ENCODE results near the gene LXN. TPM values are rescaled to one million over a fixed set of nuclear protein-coding genes. Genes with fewer than 3 reads are reported as not detected.

The LXN gene
- total RNA-seq, 1 donor from 2014 or later = 18.1 TPM

DNA sequence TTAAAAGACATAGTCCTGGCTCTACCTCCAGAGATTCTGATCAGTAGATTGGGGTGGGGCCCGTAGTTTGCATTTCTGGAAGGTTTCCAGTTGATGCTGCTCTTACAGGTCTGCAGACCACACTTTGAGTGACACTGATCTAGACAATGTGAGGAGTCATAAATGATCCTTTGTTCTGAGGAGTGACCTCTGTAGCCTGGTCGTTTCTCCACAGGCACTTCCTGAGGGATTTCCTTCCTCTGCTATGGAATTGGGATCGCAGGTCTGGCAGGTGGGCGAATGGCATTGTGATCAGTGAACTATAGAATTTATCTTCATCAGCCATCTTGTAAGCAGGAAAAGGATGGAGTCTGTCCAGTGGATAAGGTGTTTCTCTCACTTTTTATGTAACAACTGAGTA lies 22.7 kb downstream of the LXN start:
- Mint-ChIP-seq H3K27me3 (ENCODE audit: low read depth, unreplicated experiment) (no peaks in the 10 kb centered on the region), H3K27ac (ENCODE audit: unreplicated experiment) (no peak overlapping the region), H3K4me3 (ENCODE audit: unreplicated experiment) (no peak overlapping the region), H3K4me1 (ENCODE audit: low read depth, unreplicated experiment) (peaks cover 4% of the 10 kb centered on the region), H3K9me3 (ENCODE audit: unreplicated experiment) (no peaks in the 10 kb centered on the region), H3K36me3 (ENCODE audit: low read depth, unreplicated experiment) (no peaks in the 10 kb centered on the region)
- Histone ChIP-seq H3K4me1 (ENCODE audit: insufficient read depth, low read length) (peaks cover 3% of the 10 kb centered on the region), H3K4me3 (ENCODE audit: insufficient read depth, low read depth, low read length) (no peak overlapping the region), H3K9ac (ENCODE audit: low read length) (no peak overlapping the region), H3K9me3 (ENCODE audit: insufficient read depth, low read depth, low read length) (no peaks in the 10 kb centered on the region), H3K79me2 (ENCODE audit: insufficient read depth, low read length) (peaks cover 43% of the 10 kb centered on the region), H3K36me3 (ENCODE audit: insufficient read depth, low read length) (peaks cover 35% of the 10 kb centered on the region), H3K27me3 (ENCODE audit: insufficient read depth, low read length) (no peaks in the 10 kb centered on the region), H3K4me2 (ENCODE audit: low read length) (no peak overlapping the region), H2AFZ (ENCODE audit: low read depth, low read length) (no peak overlapping the region), H4K20me1 (ENCODE audit: insufficient read depth, low read length) (no peaks in the 10 kb centered on the region), H3K27ac (ENCODE audit: low read depth, low read length) (no peak overlapping the region)
- DNase-seq (ENCODE audit: low read depth) = no peak
- TF ChIP-seq, protein P1, sequence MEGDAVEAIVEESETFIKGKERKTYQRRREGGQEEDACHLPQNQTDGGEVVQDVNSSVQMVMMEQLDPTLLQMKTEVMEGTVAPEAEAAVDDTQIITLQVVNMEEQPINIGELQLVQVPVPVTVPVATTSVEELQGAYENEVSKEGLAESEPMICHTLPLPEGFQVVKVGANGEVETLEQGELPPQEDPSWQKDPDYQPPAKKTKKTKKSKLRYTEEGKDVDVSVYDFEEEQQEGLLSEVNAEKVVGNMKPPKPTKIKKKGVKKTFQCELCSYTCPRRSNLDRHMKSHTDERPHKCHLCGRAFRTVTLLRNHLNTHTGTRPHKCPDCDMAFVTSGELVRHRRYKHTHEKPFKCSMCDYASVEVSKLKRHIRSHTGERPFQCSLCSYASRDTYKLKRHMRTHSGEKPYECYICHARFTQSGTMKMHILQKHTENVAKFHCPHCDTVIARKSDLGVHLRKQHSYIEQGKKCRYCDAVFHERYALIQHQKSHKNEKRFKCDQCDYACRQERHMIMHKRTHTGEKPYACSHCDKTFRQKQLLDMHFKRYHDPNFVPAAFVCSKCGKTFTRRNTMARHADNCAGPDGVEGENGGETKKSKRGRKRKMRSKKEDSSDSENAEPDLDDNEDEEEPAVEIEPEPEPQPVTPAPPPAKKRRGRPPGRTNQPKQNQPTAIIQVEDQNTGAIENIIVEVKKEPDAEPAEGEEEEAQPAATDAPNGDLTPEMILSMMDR (IDR thresholded peaks at IDR 0.05; ENCODE audit: insufficient read depth, low read depth, low read length) = no peak
- no peak for TF ChIP-seq EZH2 (IDR thresholded peaks at IDR 0.05; ENCODE audit: insufficient read depth, low read length)
- no peak for FAIRE-seq

DNA sequence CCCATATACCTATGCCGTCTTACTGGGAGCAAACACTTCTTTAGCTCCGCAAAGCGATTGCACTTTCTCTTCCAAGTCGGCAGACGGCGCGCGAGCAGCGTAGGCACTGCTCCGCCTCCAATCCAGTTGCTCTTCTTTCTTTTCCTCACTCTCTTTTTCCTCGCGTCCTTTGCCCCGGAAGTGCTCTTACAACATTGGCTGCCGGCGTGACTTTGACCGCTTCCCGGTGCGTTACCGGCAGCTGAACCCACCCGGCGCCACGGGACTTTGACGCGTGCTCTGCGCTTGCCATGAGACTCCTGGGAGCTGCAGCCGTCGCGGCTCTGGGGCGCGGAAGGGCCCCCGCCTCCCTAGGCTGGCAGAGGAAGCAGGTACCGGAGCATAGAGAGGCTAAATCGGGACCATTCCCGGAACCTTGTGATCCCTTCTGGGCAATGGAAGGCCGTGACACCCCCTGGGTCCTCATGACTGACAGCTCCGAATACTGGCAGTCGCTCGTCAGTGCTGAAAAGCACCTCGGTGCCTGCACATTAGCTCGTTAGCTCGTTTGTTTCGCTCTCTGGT lies 28.0 kb downstream of the LXN start, which contains the start of gene GFM1:
Gene GFM1 (plus strand): TSS at position 183 of the 564 bp plus-strand sequence. CDS start 108 bp downstream, at position 291.
- Mint-ChIP-seq H3K4me1 (ENCODE audit: low read depth, unreplicated experiment) (peaks cover 4% of the 10 kb centered on the region), H3K27me3 (ENCODE audit: low read depth, unreplicated experiment) (no peaks in the 10 kb centered on the region), H3K4me3 (ENCODE audit: unreplicated experiment) (peak within 1 kb of the TSS; percentile 95), H3K9me3 (ENCODE audit: unreplicated experiment) (no peaks in the 10 kb centered on the region), H3K27ac (ENCODE audit: unreplicated experiment) (peak within 1 kb of the TSS; percentile 84), H3K36me3 (ENCODE audit: low read depth, unreplicated experiment) (no peaks in the 10 kb centered on the region)
- peaks cover 3% of the 10 kb centered on the region for H3K36me3 ChIP-seq (ENCODE audit: insufficient read depth, low read length)
- peak within 1 kb of the TSS; percentile 98 for H3K4me3 ChIP-seq (ENCODE audit: insufficient read depth, low read depth, low read length)
- FAIRE-seq (peak; percentile 67), DNase-seq (ENCODE audit: low read depth) (peak; percentile 93)
- H3K4me1 ChIP-seq (ENCODE audit: insufficient read depth, low read length) = peaks cover 3% of the 10 kb centered on the region
- H3K79me2 ChIP-seq (ENCODE audit: insufficient read depth, low read length) = peaks cover 42% of the 10 kb centered on the region
- H4K20me1 ChIP-seq (ENCODE audit: insufficient read depth, low read length) = no peaks in the 10 kb centered on the region
- H3K4me2 ChIP-seq (ENCODE audit: low read length) = peak within 1 kb of the TSS; percentile 95
- H3K27ac ChIP-seq (ENCODE audit: low read depth, low read length) = peak within 1 kb of the TSS; percentile 92
- TF ChIP-seq, protein P1 (IDR thresholded peaks at IDR 0.05; ENCODE audit: insufficient read depth, low read depth, low read length) = peak; percentile 94
- TF ChIP-seq EZH2 (IDR thresholded peaks at IDR 0.05; ENCODE audit: insufficient read depth, low read length) = no peak
- H2AFZ ChIP-seq (ENCODE audit: low read depth, low read length) = peak within 1 kb of the TSS; percentile 91
- H3K9me3 ChIP-seq (ENCODE audit: insufficient read depth, low read depth, low read length) = no peaks in the 10 kb centered on the region
- no peaks in the 10 kb centered on the region for H3K27me3 ChIP-seq (ENCODE audit: insufficient read depth, low read length)
- peak within 1 kb of the TSS; percentile 97 for H3K9ac ChIP-seq (ENCODE audit: low read length)
